HEK293 (cell line): ENCODE data around the gene RNF40.

ENCODE experiments used
- GLI4 ChIP-seq: fragments of 450-650 bp; formaldehyde crosslinking; IDR thresholded peaks from 2 replicates; pipeline ENCODE4 v1.5.1; 2016; ENCODE audit warnings: missing biosample characterization, missing genetic modification characterization
- KLF10 ChIP-seq: fragments of 450-650 bp; IDR thresholded peaks from 2 replicates; pipeline ENCODE4 v1.5.1; 2018; ENCODE audit warnings: missing biosample characterization, mild to moderate bottlenecking, missing genetic modification characterization
- ZNF121 ChIP-seq: fragments of 450-650 bp; formaldehyde crosslinking; IDR thresholded peaks from 2 replicates; pipeline ENCODE4 v1.5.1; 2016; ENCODE audit warnings: missing biosample characterization, missing genetic modification characterization
- ZNF335 ChIP-seq: fragments of 450-650 bp; formaldehyde crosslinking; conservative IDR thresholded peaks from 2 replicates; pipeline ENCODE4 v1.5.1; 2016; ENCODE audit warnings: missing biosample characterization, missing genetic modification characterization
- ZNF514 ChIP-seq: fragments of 450-650 bp; formaldehyde crosslinking; IDR thresholded peaks from 2 replicates; pipeline ENCODE4 v1.5.1; 2016; ENCODE audit warnings: missing biosample characterization, missing genetic modification characterization
- ZNF544 ChIP-seq: fragments of 450-650 bp; formaldehyde crosslinking; IDR thresholded peaks from 2 replicates; pipeline ENCODE4 v1.5.0; 2017; ENCODE audit warnings: missing biosample characterization, missing genetic modification characterization
- ZNF621 ChIP-seq: fragments of 450-650 bp; formaldehyde crosslinking; IDR thresholded peaks from 2 replicates; pipeline ENCODE4 v1.5.1; 2017; ENCODE audit warnings: missing biosample characterization, missing genetic modification characterization
- TF ChIP-seq, protein P1 (sequence below): fragments of 450-650 bp; formaldehyde crosslinking; IDR thresholded peaks from 2 replicates; pipeline ENCODE4 v1.5.1; 2016; ENCODE audit warnings: missing biosample characterization, missing genetic modification characterization
- TF ChIP-seq, protein P2 (sequence below): fragments of 450-650 bp; formaldehyde crosslinking; IDR thresholded peaks from 2 replicates; pipeline ENCODE4 v1.5.1; 2016; ENCODE audit warnings: missing biosample characterization, missing genetic modification characterization
- TF ChIP-seq, protein P3 (sequence below): fragments of 450-650 bp; formaldehyde crosslinking; IDR thresholded peaks from 2 replicates; pipeline ENCODE4 v1.5.1; 2016; ENCODE audit warnings: missing biosample characterization, missing genetic modification characterization

DNA sequence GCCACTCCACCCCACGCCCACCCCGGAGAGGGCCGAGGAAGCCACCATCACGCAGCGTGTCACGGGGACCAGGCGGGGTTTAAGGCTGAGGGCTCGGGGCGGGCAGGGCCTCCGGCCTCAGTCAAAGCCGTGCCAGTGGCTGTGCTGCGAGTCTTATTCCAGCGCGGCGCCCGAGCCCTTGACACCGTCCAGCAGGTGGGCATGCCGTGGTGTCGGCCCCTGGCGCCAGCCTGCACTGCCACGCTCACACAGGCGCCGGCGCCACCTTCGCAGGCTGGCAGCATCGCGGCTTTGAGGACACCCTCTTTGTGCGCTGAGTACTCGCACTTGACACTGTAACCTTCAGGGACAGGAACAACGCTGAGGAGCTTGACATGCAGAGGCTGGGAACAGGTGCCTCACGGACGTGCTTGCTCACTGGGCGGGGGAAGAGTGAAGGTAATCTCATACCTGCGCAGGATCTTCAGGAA, 58.9 kb downstream of the RNF40 start:
- TF ChIP-seq ZNF544 = no peak
- no peak for TF ChIP-seq KLF10 (tag by site-specific recombination)
- TF ChIP-seq, protein P1, sequence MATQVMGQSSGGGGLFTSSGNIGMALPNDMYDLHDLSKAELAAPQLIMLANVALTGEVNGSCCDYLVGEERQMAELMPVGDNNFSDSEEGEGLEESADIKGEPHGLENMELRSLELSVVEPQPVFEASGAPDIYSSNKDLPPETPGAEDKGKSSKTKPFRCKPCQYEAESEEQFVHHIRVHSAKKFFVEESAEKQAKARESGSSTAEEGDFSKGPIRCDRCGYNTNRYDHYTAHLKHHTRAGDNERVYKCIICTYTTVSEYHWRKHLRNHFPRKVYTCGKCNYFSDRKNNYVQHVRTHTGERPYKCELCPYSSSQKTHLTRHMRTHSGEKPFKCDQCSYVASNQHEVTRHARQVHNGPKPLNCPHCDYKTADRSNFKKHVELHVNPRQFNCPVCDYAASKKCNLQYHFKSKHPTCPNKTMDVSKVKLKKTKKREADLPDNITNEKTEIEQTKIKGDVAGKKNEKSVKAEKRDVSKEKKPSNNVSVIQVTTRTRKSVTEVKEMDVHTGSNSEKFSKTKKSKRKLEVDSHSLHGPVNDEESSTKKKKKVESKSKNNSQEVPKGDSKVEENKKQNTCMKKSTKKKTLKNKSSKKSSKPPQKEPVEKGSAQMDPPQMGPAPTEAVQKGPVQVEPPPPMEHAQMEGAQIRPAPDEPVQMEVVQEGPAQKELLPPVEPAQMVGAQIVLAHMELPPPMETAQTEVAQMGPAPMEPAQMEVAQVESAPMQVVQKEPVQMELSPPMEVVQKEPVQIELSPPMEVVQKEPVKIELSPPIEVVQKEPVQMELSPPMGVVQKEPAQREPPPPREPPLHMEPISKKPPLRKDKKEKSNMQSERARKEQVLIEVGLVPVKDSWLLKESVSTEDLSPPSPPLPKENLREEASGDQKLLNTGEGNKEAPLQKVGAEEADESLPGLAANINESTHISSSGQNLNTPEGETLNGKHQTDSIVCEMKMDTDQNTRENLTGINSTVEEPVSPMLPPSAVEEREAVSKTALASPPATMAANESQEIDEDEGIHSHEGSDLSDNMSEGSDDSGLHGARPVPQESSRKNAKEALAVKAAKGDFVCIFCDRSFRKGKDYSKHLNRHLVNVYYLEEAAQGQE (tag by site-specific recombination) = no peak
- TF ChIP-seq ZNF514 (tag by site-specific recombination) = no peak
- TF ChIP-seq, protein P2, sequence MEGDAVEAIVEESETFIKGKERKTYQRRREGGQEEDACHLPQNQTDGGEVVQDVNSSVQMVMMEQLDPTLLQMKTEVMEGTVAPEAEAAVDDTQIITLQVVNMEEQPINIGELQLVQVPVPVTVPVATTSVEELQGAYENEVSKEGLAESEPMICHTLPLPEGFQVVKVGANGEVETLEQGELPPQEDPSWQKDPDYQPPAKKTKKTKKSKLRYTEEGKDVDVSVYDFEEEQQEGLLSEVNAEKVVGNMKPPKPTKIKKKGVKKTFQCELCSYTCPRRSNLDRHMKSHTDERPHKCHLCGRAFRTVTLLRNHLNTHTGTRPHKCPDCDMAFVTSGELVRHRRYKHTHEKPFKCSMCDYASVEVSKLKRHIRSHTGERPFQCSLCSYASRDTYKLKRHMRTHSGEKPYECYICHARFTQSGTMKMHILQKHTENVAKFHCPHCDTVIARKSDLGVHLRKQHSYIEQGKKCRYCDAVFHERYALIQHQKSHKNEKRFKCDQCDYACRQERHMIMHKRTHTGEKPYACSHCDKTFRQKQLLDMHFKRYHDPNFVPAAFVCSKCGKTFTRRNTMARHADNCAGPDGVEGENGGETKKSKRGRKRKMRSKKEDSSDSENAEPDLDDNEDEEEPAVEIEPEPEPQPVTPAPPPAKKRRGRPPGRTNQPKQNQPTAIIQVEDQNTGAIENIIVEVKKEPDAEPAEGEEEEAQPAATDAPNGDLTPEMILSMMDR = no peak
- no peak for TF ChIP-seq GLI4 (tag by site-specific recombination)
- TF ChIP-seq ZNF621 (tag by site-specific recombination) = no peak
- no peak for TF ChIP-seq ZNF121 (tag by site-specific recombination)
- TF ChIP-seq ZNF335 (tag by site-specific recombination) = no peak
- TF ChIP-seq, protein P3, sequence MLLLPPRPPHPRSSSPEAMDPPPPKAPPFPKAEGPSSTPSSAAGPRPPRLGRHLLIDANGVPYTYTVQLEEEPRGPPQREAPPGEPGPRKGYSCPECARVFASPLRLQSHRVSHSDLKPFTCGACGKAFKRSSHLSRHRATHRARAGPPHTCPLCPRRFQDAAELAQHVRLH (tag by site-specific recombination) = no peak
